ENCODE data around the gene CANT1.

The CANT1 gene

GRCh38 chr17:78973792-78974520, 35.6 kb downstream of the CANT1 start:
- Histone ChIP-seq H3K4me1 (ENCODE audit: insufficient read depth, low read length) (peaks cover 47% of the 10 kb centered on the region), H3K9me3 (ENCODE audit: low read length) (no peaks in the 10 kb centered on the region), H3K27ac (ENCODE audit: low read depth, low read length) (no peak overlapping the region), H3K4me3 (ENCODE audit: low read depth in 1 of 2, low read length in 2 of 2) (no peak overlapping the region), H3K27me3 (ENCODE audit: control insufficient read depth in 1 of 2, insufficient read depth in 2 of 2, low read length in 2 of 2) (no peaks in the 10 kb centered on the region), H3K9ac (ENCODE audit: low read length) (no peak overlapping the region), H3K36me3 (ENCODE audit: insufficient read depth, low read length) (no peaks in the 10 kb centered on the region)

GRCh38 chr17:78973196-78973595, 36.4 kb downstream of the CANT1 start:
- Histone ChIP-seq H3K36me3 (ENCODE audit: insufficient read depth, low read length) (no peaks in the 10 kb centered on the region), H3K9ac (ENCODE audit: low read length) (no peak overlapping the region), H3K4me3 (ENCODE audit: low read depth in 1 of 2, low read length in 2 of 2) (no peak overlapping the region), H3K27me3 (ENCODE audit: control insufficient read depth in 1 of 2, insufficient read depth in 2 of 2, low read length in 2 of 2) (no peaks in the 10 kb centered on the region), H3K9me3 (ENCODE audit: low read length) (no peaks in the 10 kb centered on the region), H3K4me1 (ENCODE audit: insufficient read depth, low read length) (peaks cover 42% of the 10 kb centered on the region), H3K27ac (ENCODE audit: low read depth, low read length) (no peak overlapping the region)

- H3K4me1 ChIP-seq (ENCODE audit: insufficient read depth, low read length): peaks cover 36% of the 10 kb centered on the region
- no peak overlapping the region for H3K9ac ChIP-seq (ENCODE audit: low read length)
- no peaks in the 10 kb centered on the region for H3K9me3 ChIP-seq (ENCODE audit: low read length)
- H3K4me3 ChIP-seq (ENCODE audit: low read depth in 1 of 2, low read length in 2 of 2): no peak overlapping the region
- H3K36me3 ChIP-seq (ENCODE audit: insufficient read depth, low read length): no peaks in the 10 kb centered on the region
- no peak overlapping the region for H3K27ac ChIP-seq (ENCODE audit: low read depth, low read length)
- no peaks in the 10 kb centered on the region for H3K27me3 ChIP-seq (ENCODE audit: control insufficient read depth in 1 of 2, insufficient read depth in 2 of 2, low read length in 2 of 2)
Measured at GRCh38 chr17:78972507-78973105, 37.0 kb downstream of the CANT1 start.

GRCh38 chr17:78971756-78972506, 37.6 kb downstream of the CANT1 start:
- Histone ChIP-seq H3K27me3 (ENCODE audit: control insufficient read depth in 1 of 2, insufficient read depth in 2 of 2, low read length in 2 of 2) (no peaks in the 10 kb centered on the region), H3K9ac (ENCODE audit: low read length) (no peak overlapping the region), H3K27ac (ENCODE audit: low read depth, low read length) (no peak overlapping the region), H3K4me3 (ENCODE audit: low read depth in 1 of 2, low read length in 2 of 2) (peak overlapping the region in 1 of 2 donors; percentile 16), H3K9me3 (ENCODE audit: low read length) (no peaks in the 10 kb centered on the region), H3K36me3 (ENCODE audit: insufficient read depth, low read length) (no peaks in the 10 kb centered on the region), H3K4me1 (ENCODE audit: insufficient read depth, low read length) (peaks cover 29% of the 10 kb centered on the region)

GRCh38 chr17:78970834-78971755, 38.5 kb downstream of the CANT1 start:
- no peaks in the 10 kb centered on the region for H3K9me3 ChIP-seq (ENCODE audit: low read length)
- no peaks in the 10 kb centered on the region for H3K27me3 ChIP-seq (ENCODE audit: control insufficient read depth in 1 of 2, insufficient read depth in 2 of 2, low read length in 2 of 2)
- H3K4me1 ChIP-seq (ENCODE audit: insufficient read depth, low read length): peaks cover 21% of the 10 kb centered on the region
- H3K9ac ChIP-seq (ENCODE audit: low read length): no peak overlapping the region
- no peak overlapping the region for H3K27ac ChIP-seq (ENCODE audit: low read depth, low read length)
- peak overlapping the region in 1 of 2 donors; percentile 16 for H3K4me3 ChIP-seq (ENCODE audit: low read depth in 1 of 2, low read length in 2 of 2)
- no peaks in the 10 kb centered on the region for H3K36me3 ChIP-seq (ENCODE audit: insufficient read depth, low read length)

- no peak overlapping the region for H3K9ac ChIP-seq (ENCODE audit: low read length)
- no peaks in the 10 kb centered on the region for H3K36me3 ChIP-seq (ENCODE audit: insufficient read depth, low read length)
- H3K27ac ChIP-seq (ENCODE audit: low read depth, low read length): no peak overlapping the region
- peaks cover 14% of the 10 kb centered on the region for H3K4me1 ChIP-seq (ENCODE audit: insufficient read depth, low read length)
- no peak overlapping the region for H3K4me3 ChIP-seq (ENCODE audit: low read depth in 1 of 2, low read length in 2 of 2)
- no peaks in the 10 kb centered on the region for H3K27me3 ChIP-seq (ENCODE audit: control insufficient read depth in 1 of 2, insufficient read depth in 2 of 2, low read length in 2 of 2)
- H3K9me3 ChIP-seq (ENCODE audit: low read length): no peaks in the 10 kb centered on the region
Measured at GRCh38 chr17:78969865-78970264, 39.7 kb downstream of the CANT1 start.

GRCh38 chr17:78967782-78968362, 41.7 kb downstream of the CANT1 start:
- no peaks in the 10 kb centered on the region for H3K27me3 ChIP-seq (ENCODE audit: control insufficient read depth in 1 of 2, insufficient read depth in 2 of 2, low read length in 2 of 2)
- no peak overlapping the region for H3K9ac ChIP-seq (ENCODE audit: low read length)
- H3K4me3 ChIP-seq (ENCODE audit: low read depth in 1 of 2, low read length in 2 of 2): no peak overlapping the region
- H3K36me3 ChIP-seq (ENCODE audit: insufficient read depth, low read length): no peaks in the 10 kb centered on the region
- peaks cover 9% of the 10 kb centered on the region for H3K4me1 ChIP-seq (ENCODE audit: insufficient read depth, low read length)
- no peak overlapping the region for H3K27ac ChIP-seq (ENCODE audit: low read depth, low read length)
- H3K9me3 ChIP-seq (ENCODE audit: low read length): no peaks in the 10 kb centered on the region

- no peak overlapping the region for H3K27ac ChIP-seq (ENCODE audit: low read depth, low read length)
- H3K9me3 ChIP-seq (ENCODE audit: low read length): no peaks in the 10 kb centered on the region
- H3K36me3 ChIP-seq (ENCODE audit: insufficient read depth, low read length): no peaks in the 10 kb centered on the region
- H3K9ac ChIP-seq (ENCODE audit: low read length): no peak overlapping the region
- H3K4me3 ChIP-seq (ENCODE audit: low read depth in 1 of 2, low read length in 2 of 2): no peak overlapping the region
- H3K27me3 ChIP-seq (ENCODE audit: control insufficient read depth in 1 of 2, insufficient read depth in 2 of 2, low read length in 2 of 2): no peaks in the 10 kb centered on the region
- peaks cover 9% of the 10 kb centered on the region for H3K4me1 ChIP-seq (ENCODE audit: insufficient read depth, low read length)
Measured at GRCh38 chr17:78966910-78967600, 42.5 kb downstream of the CANT1 start.

- H3K4me3 ChIP-seq (ENCODE audit: low read depth in 1 of 2, low read length in 2 of 2): no peak overlapping the region
- H3K9ac ChIP-seq (ENCODE audit: low read length): no peak overlapping the region
- H3K9me3 ChIP-seq (ENCODE audit: low read length): no peaks in the 10 kb centered on the region
- no peaks in the 10 kb centered on the region for H3K27me3 ChIP-seq (ENCODE audit: control insufficient read depth in 1 of 2, insufficient read depth in 2 of 2, low read length in 2 of 2)
- no peak overlapping the region for H3K27ac ChIP-seq (ENCODE audit: low read depth, low read length)
- H3K4me1 ChIP-seq (ENCODE audit: insufficient read depth, low read length): peaks cover 5% of the 10 kb centered on the region
- H3K36me3 ChIP-seq (ENCODE audit: insufficient read depth, low read length): no peaks in the 10 kb centered on the region
Measured at GRCh38 chr17:78966123-78966813, 43.3 kb downstream of the CANT1 start.

- Histone ChIP-seq H3K4me3 (ENCODE audit: low read depth in 1 of 2, low read length in 2 of 2) (no peak overlapping the region), H3K27me3 (ENCODE audit: control insufficient read depth in 1 of 2, insufficient read depth in 2 of 2, low read length in 2 of 2) (no peaks in the 10 kb centered on the region), H3K27ac (ENCODE audit: low read depth, low read length) (no peak overlapping the region), H3K9ac (ENCODE audit: low read length) (no peak overlapping the region), H3K4me1 (ENCODE audit: insufficient read depth, low read length) (no peaks in the 10 kb centered on the region), H3K36me3 (ENCODE audit: insufficient read depth, low read length) (no peaks in the 10 kb centered on the region), H3K9me3 (ENCODE audit: low read length) (no peaks in the 10 kb centered on the region)
Measured at GRCh38 chr17:78965491-78965924, 44.1 kb downstream of the CANT1 start.

Data from muscle layer of colon (tissue), 2 donors.